Measurements from ENCODE around the gene CILP2.

CILP2 gene

DNA sequence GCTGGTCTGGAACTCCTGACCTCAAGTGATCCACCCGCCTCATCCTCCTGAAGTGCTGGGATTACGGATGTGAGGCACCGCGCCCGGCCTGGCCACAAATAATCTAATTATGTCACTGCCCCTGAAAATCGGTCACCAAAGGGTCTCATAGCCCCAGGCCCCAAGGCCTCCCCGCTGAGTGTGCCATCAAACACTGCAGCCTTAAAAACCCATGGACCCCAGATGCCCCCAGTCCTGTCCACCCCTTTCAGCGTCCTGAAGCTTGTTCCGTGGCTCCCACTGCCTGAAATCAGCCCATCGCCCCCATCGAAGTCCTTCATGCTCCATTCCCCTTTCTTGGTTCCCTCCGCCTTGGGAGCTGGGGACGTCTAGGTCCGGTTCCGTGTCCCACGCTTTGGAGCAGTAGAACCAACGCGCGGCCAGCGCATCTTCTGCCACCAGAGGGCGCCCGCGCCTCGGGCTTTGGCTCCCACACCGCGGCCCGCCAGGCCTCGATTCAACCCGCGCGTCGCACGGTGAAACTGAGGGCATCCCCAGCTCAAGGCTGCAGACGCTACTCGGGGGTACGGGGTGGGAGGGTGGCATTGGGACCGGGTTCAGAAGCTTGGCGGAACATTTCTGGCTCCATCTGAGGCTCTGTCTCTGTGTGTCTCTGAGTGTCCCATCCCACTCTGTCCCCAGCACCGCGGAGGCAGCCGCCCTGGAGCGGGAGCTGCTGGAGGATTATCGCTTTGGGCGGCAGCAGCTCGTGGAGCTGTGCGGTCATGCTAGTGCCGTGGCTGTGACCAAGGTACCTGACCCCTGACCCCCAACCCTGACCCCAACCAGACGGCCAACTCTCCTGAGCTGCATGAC is 5.9 kb upstream of the CILP2 start:
- FAIRE-seq (peak; percentile 88), DNase-seq (ENCODE audit: insufficient read length) (peak; percentile 89)
- TF ChIP-seq POLR2AphosphoS5 (IDR thresholded peaks at IDR 0.05; ENCODE audit: low read depth, low read length) (no peak), TAF1 (IDR thresholded peaks at IDR 0.05; ENCODE audit: borderline replicate concordance, low read depth, low read length) (no peak), POLR2A (IDR thresholded peaks at IDR 0.05; ENCODE audit: low read depth, low read length) (no peak)

DNA sequence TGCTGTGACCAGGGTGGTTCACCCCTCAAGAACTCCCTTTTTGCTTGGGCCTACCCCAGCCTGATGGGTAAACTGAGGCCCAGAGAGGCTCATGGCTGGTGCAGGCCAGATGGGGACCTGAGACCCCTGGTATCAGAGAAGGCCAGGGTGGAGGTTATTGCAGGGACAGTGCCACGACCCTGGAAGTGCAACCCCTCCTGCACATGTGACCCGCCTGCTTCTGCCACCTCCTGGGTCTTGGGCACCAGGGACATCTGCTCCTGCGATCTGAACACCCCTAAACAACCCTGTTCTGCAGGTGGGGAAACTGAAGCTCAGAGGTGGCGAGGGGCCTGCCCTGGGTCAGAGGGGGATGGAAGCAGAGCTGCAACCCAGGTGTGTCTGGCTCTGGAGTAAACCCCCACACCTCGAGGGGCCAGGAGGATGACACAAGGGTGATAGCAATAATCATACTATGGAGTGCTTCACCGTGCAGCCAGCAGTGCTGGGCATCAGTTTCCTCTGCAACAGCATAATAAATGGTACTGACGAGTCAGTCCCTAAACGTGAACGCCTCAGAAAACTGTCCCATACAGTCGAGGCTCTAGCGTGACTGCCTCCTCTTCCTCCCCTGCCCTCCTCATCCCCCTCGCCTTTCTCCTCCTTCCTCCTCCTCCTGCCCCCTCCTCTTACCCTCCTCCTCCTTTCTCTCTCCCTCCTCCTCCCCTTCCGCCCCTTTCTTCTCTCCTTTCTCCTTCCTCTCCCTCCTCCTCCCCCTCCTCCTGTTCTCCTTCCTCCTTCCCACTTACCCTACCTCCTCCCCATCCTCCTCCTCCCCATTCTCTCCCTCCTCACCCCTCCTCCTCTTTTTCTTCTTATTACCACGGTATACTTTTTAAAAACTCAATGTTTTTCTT is 5.0 kb upstream of the CILP2 start:
- FAIRE-seq (no peak), DNase-seq (ENCODE audit: insufficient read length) (no peak)
- no peak for TF ChIP-seq POLR2AphosphoS5 (IDR thresholded peaks at IDR 0.05; ENCODE audit: low read depth, low read length)
- no peak for TF ChIP-seq POLR2A (IDR thresholded peaks at IDR 0.05; ENCODE audit: low read depth, low read length)
- no peak for TF ChIP-seq TAF1 (IDR thresholded peaks at IDR 0.05; ENCODE audit: borderline replicate concordance, low read depth, low read length)

DNA sequence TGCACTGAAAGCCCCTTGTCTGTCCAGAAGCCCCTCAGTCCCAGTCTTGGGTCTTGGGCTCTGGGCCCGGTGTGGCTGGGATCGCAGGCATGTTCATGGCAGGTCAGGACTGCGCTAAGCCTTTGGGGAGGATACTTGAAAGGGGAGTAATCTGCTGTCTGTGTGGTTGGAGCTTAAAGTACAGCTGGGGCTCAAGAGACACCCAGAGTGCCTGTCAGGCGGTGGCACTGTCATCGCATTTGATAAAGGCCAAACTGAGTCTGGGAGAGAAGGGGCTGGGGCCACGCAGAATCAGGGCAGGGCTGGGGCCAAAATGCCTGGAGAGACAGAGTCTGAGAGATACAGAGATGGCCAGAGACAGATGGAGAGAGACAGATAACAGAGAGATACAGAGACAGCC is 4.2 kb upstream of the CILP2 start:
- no peak for TF ChIP-seq TAF1 (IDR thresholded peaks at IDR 0.05; ENCODE audit: borderline replicate concordance, low read depth, low read length)
- no peak for TF ChIP-seq POLR2A (IDR thresholded peaks at IDR 0.05; ENCODE audit: low read depth, low read length)
- no peak for TF ChIP-seq POLR2AphosphoS5 (IDR thresholded peaks at IDR 0.05; ENCODE audit: low read depth, low read length)
- no peak for FAIRE-seq
- no peak for DNase-seq (ENCODE audit: insufficient read length)

DNA sequence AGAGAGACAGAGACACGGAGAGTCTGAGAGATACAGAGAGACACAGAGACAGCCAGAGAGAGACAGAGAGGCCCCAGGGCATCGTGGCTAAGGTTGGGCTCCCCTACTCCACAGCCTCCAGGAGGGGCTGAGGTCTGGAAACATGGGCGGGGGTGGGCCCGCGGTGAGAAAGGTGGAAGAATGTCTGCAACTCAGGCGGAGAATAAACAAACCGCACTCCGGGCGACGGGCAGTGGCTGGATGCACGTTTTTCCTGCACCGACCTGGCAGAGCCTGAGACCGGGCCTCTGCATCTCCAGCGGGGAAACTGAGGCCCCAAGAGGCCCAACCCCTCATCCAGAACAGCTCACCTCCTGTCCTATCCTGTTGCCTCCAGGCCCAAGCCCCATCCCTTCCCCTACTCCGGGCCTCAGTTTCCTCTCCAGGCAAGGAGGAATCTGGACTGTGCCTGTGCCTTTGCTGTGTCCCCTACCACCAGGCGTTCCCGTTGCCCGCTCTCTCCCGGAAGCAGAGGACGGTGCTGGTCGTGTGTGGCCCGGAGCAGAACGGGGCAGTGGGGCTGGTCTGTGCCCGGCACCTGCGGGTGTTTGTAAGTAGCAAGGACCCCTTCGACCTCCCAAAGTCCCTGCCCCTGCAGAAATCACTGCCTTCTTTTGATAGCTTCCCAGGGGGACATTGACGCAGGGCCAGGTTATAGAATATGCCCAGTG is 3.4 kb upstream of the CILP2 start:
- no peak for TF ChIP-seq POLR2A (IDR thresholded peaks at IDR 0.05; ENCODE audit: low read depth, low read length)
- no peak for TF ChIP-seq TAF1 (IDR thresholded peaks at IDR 0.05; ENCODE audit: borderline replicate concordance, low read depth, low read length)
- no peak for TF ChIP-seq POLR2AphosphoS5 (IDR thresholded peaks at IDR 0.05; ENCODE audit: low read depth, low read length)
- DNase-seq (ENCODE audit: insufficient read length) (no peak), FAIRE-seq (no peak)

DNA sequence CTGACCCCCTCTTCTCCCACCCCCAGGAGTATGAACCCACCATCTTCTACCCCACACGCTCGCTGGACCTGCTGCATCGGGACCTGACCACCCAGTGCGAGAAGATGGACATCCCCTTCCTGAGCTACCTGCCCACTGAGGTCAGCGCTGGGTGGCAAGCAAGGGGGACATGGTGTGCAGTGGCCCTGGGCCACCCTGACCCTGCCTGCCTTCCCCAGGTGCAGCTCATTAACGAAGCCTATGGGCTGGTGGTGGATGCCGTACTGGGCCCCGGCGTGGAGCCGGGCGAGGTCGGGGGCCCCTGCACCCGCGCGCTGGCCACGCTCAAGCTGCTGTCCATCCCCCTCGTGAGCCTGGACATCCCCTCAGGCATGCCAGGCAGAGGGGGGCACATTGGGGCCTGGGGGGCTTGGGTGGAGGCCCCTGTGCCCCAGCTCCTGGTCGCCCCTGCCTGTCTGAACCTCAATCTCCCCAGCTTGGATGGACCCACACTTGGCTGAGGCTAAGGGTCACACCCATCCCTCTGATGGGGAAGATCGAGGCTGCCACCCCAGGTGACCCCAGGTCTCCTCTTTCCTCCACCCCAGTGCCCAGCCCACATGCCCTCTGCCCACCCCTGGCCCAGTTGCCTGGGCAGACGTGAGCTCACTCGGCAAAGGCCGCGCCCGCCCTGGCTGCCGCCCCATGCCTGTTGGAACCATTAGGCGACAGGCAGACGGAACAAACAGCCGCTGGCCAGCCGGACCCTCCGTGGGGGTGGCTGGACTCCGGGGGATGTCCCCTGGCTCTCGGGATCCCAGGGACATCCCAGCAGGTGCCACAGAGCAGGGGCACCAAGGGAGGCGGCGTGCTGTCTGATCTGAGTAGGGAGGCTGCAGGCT is 2.5 kb upstream of the CILP2 start:
- no peak for TF ChIP-seq POLR2AphosphoS5 (IDR thresholded peaks at IDR 0.05; ENCODE audit: low read depth, low read length)
- no peak for TF ChIP-seq POLR2A (IDR thresholded peaks at IDR 0.05; ENCODE audit: low read depth, low read length)
- no peak for TF ChIP-seq TAF1 (IDR thresholded peaks at IDR 0.05; ENCODE audit: borderline replicate concordance, low read depth, low read length)
- DNase-seq (ENCODE audit: insufficient read length) = no peak
- no peak for FAIRE-seq

DNA sequence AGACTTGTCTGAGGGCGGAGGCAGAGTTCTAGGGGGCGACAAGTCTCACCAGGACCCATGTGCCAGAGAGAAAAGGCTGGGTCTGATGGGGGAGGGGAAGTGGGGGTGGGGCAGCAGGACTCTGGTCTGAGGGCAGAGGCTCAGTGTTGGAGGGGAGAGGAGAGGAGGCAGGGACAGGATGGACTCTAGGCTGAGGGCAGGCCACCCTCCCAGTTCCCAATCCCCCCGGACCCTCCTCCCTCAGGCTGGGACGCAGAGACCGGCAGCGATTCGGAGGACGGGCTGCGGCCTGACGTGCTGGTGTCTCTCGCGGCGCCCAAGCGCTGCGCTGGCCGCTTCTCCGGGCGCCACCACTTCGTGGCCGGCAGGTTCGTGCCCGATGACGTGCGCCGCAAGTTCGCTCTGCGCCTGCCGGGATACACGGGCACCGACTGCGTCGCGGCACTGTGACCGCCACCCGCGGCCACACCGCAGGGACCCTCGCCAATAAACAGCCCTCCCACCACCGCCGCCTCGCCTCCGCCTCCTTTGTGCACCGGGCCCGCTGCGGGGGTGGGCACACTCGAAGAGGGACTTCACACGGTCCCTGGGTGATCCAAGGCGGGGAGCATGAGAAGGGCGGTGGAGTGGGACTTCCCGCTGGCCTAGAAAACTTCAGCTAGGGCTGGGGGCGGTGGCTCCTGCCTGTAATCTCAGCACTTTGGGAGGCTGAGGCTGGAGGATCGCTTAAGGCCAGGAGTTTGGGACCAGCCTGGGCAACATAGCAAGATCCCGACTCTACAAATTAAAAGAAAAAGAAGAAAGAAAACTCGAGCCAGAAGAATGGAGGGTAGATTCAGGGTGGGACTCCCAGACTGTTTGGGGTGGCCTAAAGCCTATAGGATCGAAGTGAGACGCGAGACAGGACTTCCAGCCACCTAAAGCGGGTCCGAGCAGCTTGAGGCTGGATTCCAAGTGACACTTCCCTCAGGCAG is 703 bp upstream of the CILP2 start:
- TF ChIP-seq TAF1 (IDR thresholded peaks at IDR 0.05; ENCODE audit: borderline replicate concordance, low read depth, low read length) = no peak
- no peak for TF ChIP-seq POLR2A (IDR thresholded peaks at IDR 0.05; ENCODE audit: low read depth, low read length)
- no peak for TF ChIP-seq POLR2AphosphoS5 (IDR thresholded peaks at IDR 0.05; ENCODE audit: low read depth, low read length)
- FAIRE-seq (no peak), DNase-seq (ENCODE audit: insufficient read length) (no peak)

DNA sequence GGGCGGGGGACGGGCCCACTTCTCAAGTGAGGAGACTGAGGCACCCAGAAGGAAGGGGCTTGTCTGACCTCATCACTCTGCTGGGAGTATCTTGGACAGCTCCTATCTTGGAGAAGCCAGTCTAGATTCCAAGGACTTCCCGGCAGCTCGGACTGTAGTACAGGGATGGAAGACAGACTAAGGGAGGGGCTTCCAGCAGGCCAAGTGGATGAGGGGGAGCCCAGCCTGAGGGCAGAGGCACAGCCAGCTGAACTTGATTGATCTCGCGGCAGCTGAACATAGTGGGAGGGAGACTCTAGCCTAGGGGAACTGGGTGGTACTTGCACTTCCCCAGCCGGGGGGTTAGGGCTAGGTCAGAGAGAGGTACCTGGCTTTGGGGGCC is 711 bp downstream of the CILP2 start:
- DNase-seq (ENCODE audit: insufficient read length) = no peak
- TF ChIP-seq TAF1 (IDR thresholded peaks at IDR 0.05; ENCODE audit: borderline replicate concordance, low read depth, low read length) (no peak), POLR2AphosphoS5 (IDR thresholded peaks at IDR 0.05; ENCODE audit: low read depth, low read length) (no peak), POLR2A (IDR thresholded peaks at IDR 0.05; ENCODE audit: low read depth, low read length) (no peak)

DNA sequence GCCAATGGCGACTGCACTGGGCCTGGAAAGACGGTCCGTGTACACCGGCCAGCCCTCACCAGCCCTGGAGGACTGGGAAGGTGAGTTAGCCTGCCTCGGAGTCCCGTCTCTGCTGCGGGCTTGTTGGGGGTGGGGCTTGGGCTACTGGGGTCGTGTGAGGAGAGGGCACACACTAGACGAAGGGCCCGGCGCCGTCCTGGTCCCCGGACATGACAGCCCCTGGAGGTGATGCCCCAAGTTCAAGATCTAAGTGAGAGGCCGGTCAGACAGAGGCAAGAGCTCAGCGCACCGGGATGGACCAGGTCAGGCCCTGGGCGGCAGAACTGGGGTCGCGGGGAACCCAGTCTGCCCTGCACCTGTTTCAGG is 1.6 kb downstream of the CILP2 start:
- no peak for FAIRE-seq
- DNase-seq (ENCODE audit: insufficient read length) = no peak
- no peak for TF ChIP-seq TAF1 (IDR thresholded peaks at IDR 0.05; ENCODE audit: borderline replicate concordance, low read depth, low read length)
- TF ChIP-seq POLR2A (IDR thresholded peaks at IDR 0.05; ENCODE audit: low read depth, low read length) = no peak
- TF ChIP-seq POLR2AphosphoS5 (IDR thresholded peaks at IDR 0.05; ENCODE audit: low read depth, low read length) = no peak

More for the DNA sequence above, 711 bp downstream of the CILP2 start:
- FAIRE-seq = no peak

DNA sequence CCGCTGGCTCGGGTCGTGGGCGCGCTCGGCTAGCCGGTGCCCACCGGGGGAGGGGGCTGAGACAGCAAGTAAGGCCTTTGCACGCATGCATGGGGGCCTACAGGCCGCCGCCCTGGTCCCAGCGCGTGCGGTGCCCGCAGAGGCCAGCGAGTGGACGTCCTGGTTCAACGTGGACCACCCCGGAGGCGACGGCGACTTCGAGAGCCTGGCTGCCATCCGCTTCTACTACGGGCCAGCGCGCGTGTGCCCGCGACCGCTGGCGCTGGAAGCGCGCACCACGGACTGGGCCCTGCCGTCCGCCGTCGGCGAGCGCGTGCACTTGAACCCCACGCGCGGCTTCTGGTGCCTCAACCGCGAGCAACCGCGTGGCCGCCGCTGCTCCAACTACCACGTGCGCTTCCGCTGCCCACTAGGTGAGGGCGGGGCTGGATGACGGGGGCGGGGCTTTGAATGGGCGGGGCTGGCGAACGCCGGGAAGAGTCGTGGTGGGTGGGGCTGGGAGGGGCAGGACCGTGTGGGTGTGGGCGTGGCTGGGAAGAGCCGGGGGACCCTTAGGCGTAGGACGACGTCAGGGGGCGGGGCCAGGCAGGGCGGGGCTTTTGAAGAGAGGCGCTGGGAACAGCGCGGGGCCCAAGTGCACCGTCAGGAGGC is 2.1 kb downstream of the CILP2 start:
- FAIRE-seq (no peak), DNase-seq (ENCODE audit: insufficient read length) (no peak)
- TF ChIP-seq POLR2AphosphoS5 (IDR thresholded peaks at IDR 0.05; ENCODE audit: low read depth, low read length) = no peak
- no peak for TF ChIP-seq TAF1 (IDR thresholded peaks at IDR 0.05; ENCODE audit: borderline replicate concordance, low read depth, low read length)
- no peak for TF ChIP-seq POLR2A (IDR thresholded peaks at IDR 0.05; ENCODE audit: low read depth, low read length)

All from GM12892 (cell line).